Measurements from ENCODE around the gene GATA2. TPM values are rescaled to one million over a fixed set of nuclear protein-coding genes. Genes with fewer than 3 reads are reported as not detected.
A peak's percentile ranks its signal among the peaks of the same experiment; 100 is the strongest.

GATA2 gene
- total RNA-seq, 1 experiment from 2014 or later, result 1.8 TPM

- in situ Hi-C loops (cut with HindIII; ENCODE audit: low pct_unique_long_range_greater_than_20kb, low sequenced_read_pairs), result no loop called here
Measured at GRCh38 chr3:128491691-128491940, 1.4 kb downstream of the GATA2 start.

GRCh38 chr3:128490915-128491690 is 1.9 kb downstream of the GATA2 start:
- no peak for DNase-seq (ENCODE audit: low read depth, low spot score)
- in situ Hi-C loops (cut with HindIII; ENCODE audit: low pct_unique_long_range_greater_than_20kb, low sequenced_read_pairs), result no loop called here

More at GRCh38 chr3:128491691-128491940, 1.4 kb downstream of the GATA2 start:
- DNase-seq (ENCODE audit: low read depth, low spot score), result no peak

- DNase-seq (ENCODE audit: low read depth, low spot score), result no peak
- in situ Hi-C loops (cut with HindIII; ENCODE audit: low pct_unique_long_range_greater_than_20kb, low sequenced_read_pairs), result no loop called here
Measured at GRCh38 chr3:128490650-128490914, 2.4 kb downstream of the GATA2 start.

DNA sequence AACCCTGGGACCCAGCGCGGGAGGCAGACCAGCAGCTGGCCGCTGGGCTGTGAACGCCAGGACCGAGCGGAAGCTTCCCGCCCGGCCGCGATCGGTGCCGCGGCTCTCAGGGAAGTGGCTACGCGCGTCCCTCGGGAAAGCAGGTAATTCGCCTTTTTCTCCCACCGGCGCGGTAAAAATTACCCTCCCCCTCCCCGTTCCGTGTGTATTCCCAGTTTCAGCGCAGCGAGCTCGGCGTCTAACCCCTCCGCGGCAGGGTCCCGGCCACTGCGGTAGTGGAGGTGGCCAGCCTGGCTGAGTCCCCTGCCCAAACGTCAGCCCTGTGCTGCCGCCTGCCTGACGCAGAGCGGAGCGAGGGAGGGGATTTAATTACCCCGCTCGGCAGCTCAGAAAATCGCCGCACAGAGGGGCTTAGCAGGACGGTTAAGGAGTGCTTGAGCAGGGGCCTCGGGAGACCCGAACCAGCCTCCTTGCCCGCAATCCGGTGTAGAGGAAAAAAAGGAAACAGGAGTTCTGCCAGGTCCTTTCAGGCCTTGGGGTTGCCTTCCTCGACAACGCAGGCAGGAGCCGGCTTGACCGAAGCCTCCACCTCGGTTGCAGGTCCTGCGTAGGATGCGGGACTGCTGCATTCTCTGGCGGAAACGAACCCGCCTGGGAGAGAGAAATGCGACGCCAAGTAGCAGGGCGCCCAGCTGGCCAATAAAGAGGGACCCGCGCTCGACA is 2.9 kb downstream of the GATA2 start:
- DNase-seq (ENCODE audit: low read depth, low spot score), result no peak
- in situ Hi-C loops (cut with HindIII; ENCODE audit: low pct_unique_long_range_greater_than_20kb, low sequenced_read_pairs), result no loop called here

DNA sequence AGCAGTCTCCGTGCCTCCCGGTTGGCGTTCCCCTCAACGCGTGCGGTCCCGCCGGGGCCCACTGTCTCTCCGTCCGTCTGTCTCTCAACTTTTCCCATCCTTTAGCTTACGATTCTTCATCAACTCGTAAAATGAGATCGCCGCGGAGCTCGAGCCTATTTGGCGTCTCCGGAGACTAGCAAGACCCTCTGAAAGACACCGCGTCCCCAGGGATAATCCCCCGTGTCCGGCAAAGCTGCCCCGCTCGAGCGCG is 3.4 kb downstream of the GATA2 start:
- in situ Hi-C loops (cut with HindIII; ENCODE audit: low pct_unique_long_range_greater_than_20kb, low sequenced_read_pairs), result no loop called here
- DNase-seq (ENCODE audit: low read depth, low spot score), result no peak

- DNase-seq (ENCODE audit: low read depth, low spot score), result no peak
- in situ Hi-C loops (cut with HindIII; ENCODE audit: low pct_unique_long_range_greater_than_20kb, low sequenced_read_pairs), result no loop called here
Measured at GRCh38 chr3:128488991-128489673, 3.9 kb downstream of the GATA2 start.

GRCh38 chr3:128488636-128488990 is 4.4 kb downstream of the GATA2 start:
- in situ Hi-C loops (cut with HindIII; ENCODE audit: low pct_unique_long_range_greater_than_20kb, low sequenced_read_pairs), result no loop called here
- no peak for DNase-seq (ENCODE audit: low read depth, low spot score)

DNA sequence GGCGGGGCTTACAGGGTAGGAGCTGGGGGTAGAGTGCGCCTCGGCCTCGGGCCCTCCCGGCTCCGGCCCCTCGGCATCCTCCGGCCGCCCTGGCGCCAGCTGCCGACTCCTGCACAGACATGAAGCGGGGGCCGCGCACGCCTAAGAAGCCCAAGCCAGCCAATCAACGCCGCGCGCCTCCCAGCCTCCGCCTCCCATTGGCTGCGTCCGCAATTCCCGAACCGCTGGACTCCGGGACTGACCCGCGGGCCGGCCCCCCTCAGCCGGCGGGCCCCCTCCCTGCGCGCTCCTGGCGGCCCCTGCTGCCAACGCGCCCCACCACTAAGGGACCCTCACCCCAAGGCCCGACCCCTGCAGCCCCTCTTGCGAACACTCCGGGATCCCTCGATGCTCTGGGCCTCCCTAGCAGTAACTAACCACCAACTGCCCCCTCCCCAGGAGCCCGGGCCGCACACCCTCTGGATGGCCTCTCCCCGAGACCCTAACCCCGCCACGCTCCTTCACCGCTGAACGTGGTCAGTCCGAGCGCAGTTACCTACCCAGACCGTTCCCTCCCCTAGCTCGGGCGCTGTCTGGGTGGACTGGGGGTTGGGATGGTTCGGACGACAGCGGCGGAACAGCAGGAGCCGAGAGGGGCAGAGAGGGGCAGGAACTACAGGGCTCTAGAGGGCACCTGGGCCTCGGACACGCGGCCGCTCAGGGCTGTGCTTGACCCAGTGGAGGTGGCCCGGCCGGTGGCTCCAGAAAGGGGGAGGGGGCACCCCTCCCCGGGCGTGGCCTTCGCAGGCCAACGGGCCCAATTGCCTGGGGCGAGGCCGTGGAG is 5.0 kb downstream of the GATA2 start:
- peak; percentile 83 for DNase-seq (ENCODE audit: low read depth, low spot score)
- in situ Hi-C loops (cut with HindIII; ENCODE audit: low pct_unique_long_range_greater_than_20kb, low sequenced_read_pairs), result no loop called here

- in situ Hi-C loops (cut with HindIII; ENCODE audit: low pct_unique_long_range_greater_than_20kb, low sequenced_read_pairs), result no loop called here
- no peak for DNase-seq (ENCODE audit: low read depth, low spot score)
Measured at GRCh38 chr3:128487538-128487812, 5.5 kb downstream of the GATA2 start.

DNA sequence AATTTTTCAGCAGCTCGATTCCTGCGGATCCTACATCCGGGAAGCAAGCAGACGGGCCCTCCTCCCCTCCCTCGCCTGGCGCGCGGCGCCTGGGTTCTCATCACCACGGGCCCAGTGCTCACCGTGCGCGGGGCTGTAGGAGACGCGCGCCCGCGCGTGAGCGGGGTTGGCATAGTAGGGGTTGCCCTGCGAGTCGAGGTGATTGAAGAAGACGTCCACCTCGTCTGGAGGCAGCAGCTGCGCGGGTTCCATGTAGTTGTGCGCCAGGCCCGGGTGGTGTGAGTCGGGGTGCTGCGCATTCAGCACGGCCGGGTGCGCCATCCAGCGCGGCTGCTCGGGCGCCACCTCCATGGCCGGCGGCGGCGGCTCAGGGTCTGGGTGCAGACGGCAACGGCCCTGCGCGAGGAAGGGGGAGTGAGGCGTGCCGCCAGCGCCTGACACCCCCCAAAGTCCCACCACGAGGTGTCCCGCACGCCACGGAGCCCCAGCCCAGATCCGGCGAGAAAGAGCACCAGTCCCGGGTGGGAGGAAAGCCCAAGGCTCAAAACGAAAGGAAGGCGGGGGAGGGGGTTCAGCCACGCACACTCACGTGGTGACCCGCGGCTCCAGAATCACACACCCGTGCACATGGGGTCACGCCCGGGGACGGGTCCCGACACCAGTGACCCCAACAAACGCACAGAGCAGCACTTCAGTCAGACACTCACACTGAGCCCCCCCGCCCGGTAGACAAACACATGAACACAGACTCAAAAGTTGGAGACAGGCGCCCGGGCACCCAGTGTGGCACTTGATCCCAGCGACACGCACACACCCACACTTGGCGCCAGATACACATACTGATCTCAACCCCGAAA is 6.1 kb downstream of the GATA2 start:
- no peak for DNase-seq (ENCODE audit: low read depth, low spot score)
- in situ Hi-C loops (cut with HindIII; ENCODE audit: low pct_unique_long_range_greater_than_20kb, low sequenced_read_pairs), result no loop called here

GRCh38 chr3:128486205-128486628 is 6.8 kb downstream of the GATA2 start:
- in situ Hi-C loops (cut with HindIII; ENCODE audit: low pct_unique_long_range_greater_than_20kb, low sequenced_read_pairs), result no loop called here

DNA sequence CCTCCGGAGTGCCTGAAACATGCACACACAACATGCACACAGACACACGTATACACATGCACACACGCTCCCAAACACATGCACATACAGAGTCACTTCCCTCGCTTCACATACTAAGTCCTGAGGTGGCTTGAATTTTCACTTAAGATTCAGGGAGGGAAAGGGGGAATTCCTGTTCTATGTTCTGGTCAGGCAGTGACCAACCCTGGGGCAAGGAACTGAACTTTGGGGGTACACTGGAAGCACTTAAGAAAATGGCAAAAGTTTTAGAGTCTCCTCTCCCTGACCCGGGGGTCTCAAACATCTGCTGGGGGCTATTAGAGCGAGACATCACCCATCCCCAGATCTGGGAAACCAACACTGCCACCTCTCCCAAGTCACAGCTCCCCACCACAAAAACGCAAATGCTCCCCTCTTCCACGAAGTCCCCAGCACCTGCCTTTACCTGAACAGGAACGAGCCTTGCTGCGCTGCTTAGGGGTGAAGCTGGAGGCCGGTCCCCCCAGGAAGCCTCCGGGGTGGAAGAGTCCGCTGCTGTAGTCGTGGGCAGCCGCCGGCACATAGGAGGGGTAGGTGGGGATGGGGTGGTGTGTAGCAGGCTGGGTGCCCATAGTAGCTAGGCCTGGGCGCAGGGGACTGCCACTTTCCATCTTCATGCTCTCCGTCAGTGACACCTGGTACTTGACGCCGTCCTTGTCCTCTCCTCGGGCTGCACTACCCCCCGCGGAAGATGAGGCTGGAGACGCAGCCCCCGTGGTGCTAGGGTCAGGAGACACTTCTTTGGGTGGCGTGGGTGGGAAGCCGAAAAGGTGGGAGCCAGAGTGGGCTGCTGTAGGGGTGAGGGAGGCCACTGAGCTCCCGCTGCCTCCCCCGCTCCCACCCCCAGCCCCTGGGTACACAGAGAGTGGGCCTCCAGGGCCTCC is 7.5 kb downstream of the GATA2 start:
- no peak for DNase-seq (ENCODE audit: low read depth, low spot score)
- in situ Hi-C loops (cut with HindIII; ENCODE audit: low pct_unique_long_range_greater_than_20kb, low sequenced_read_pairs), result no loop called here

More at GRCh38 chr3:128486205-128486628, 6.8 kb downstream of the GATA2 start:
- DNase-seq (ENCODE audit: low read depth, low spot score), result no peak

DNA sequence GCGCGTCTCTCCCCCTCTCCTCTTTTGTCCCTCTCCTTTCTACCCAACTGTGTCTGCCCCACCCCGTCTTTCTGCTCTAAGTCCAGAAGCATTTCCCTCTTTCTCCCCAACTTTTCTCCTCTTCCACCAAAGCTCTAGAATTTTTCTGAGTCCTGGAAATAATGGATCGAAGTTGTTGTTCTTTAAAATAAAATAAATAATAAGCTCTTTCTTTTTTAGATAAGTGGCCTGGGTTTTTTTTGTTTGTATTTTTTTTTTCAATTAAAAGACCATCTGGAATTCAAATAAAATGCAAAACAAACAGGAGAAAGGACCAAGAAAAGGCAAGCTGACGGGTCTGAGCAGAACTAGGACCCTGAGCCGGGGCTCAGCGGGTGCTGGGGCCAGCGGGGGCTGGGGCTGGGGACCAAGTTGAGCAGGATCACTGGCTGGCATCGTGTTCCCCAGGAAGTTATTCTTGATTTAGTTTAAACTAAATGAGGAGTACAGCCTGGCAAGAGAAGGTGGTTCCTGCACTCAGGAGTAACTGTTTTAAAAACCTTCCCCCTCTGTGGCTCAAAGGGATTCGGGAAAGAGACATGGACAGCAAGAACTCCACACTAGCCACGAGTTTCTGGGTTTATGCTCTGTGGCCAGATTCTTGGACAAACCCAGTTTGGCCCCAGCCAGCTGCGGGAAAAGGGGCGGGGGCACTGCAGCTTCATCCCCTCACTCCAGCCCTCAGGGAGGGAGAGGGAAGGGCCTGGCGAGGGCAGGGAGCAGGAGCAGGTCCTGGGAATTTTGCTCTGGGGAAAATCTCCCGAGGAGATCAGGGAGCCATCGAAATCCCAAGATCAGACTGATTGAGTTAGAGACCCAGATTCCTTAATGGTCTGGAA is 8.4 kb downstream of the GATA2 start:
- in situ Hi-C loops (cut with HindIII; ENCODE audit: low pct_unique_long_range_greater_than_20kb, low sequenced_read_pairs), result no loop called here
- no peak for DNase-seq (ENCODE audit: low read depth, low spot score)

GRCh38 chr3:128483657-128484403 is 9.2 kb downstream of the GATA2 start:
- in situ Hi-C loops (cut with HindIII; ENCODE audit: low pct_unique_long_range_greater_than_20kb, low sequenced_read_pairs), result no loop called here
- DNase-seq (ENCODE audit: low read depth, low spot score), result no peak

Measured in SK-MEL-5 (cell line).